ENCODE measurements around the gene SLC4A5.
A peak's percentile ranks its signal among the peaks of the same experiment; 100 is the strongest.
"Not testable (repeated sequence)": the region's sequence is repeated elsewhere in the genome, so short reads cannot be mapped to it uniquely, and the experiment has no call there.

SLC4A5 gene

GRCh38 chr2:74262681-74263080, 80.5 kb downstream of the SLC4A5 start:
- no peak for DNase-seq

DNA sequence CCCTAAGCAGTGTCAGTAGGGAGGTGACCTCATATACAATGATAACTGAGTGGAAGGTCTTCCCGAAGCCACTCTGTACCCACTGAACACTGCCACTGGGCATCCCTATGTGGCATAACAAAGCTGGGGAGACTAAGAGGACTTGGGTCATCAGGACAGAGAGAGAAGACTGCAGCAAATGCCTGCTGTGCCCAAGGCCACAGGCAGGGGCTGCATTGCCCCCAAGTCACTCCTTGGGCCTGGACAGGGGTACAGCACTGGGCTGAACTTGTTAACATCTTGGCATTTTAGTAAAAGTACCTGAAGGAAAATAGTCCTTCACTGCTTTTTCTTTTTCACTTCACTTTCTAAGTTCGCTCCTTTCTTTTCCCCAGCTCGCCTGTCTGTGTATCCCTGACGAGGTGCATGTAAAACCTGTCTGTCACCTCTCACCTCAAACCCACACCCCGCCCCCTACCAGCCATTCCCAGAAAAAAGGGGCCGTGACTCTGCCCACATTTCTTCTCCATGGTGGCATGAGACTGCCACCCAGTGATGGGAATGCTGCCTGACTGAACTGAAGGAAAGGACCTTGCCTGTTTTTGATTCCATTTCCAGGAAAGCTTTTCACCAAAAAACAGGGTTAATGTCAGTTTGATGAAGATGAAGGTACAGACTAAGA, 81.9 kb downstream of the SLC4A5 start:
- DNase-seq = no peak

DNA sequence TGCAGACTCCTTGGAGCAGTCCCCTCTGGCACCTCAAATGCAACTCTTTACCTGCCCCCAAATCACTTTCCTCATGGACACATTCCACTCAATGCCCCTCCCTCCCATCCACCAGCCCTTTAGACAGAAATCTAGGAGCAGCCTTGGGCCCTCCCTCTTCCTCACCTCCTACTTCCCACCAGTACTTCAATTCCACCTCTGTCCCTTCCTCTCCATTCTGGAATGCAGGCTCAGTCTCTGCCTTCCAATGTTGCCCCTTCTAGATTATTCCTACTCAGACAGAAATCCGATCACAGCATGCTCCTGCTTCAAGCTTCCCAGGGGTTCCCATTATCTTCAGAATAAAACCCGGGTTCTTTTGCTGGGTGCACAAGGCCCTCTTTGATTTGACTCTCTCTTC, 82.7 kb downstream of the SLC4A5 start:
- no peak for DNase-seq

- DNase-seq = no peak
Measured at GRCh38 chr2:74259733-74260132, 83.5 kb downstream of the SLC4A5 start.

DNA sequence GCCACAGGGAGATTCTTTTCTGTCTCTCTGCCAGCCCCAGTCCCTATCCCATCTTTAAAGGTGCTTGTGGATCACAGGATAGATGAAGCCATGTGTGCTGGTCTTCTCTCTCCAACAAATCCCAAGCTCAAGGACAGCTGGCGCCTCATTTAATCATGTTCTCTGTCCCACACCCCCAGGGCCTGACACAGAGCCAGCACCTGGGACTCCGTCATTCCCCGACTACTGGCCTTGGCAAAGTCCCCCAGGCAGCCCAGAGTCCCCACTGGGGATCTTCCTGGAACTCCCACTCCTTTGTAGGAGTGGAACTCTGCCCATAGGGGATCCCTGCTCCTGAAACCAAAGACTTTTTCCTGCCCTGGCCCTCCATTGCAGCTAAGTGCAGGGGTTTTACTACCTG, 84.0 kb downstream of the SLC4A5 start:
- no peak for DNase-seq

GRCh38 chr2:74255660-74256213, 87.5 kb downstream of the SLC4A5 start:
- DNase-seq = no peak

- DNase-seq = no peak
Measured at GRCh38 chr2:74253971-74254310, 89.3 kb downstream of the SLC4A5 start.

DNA sequence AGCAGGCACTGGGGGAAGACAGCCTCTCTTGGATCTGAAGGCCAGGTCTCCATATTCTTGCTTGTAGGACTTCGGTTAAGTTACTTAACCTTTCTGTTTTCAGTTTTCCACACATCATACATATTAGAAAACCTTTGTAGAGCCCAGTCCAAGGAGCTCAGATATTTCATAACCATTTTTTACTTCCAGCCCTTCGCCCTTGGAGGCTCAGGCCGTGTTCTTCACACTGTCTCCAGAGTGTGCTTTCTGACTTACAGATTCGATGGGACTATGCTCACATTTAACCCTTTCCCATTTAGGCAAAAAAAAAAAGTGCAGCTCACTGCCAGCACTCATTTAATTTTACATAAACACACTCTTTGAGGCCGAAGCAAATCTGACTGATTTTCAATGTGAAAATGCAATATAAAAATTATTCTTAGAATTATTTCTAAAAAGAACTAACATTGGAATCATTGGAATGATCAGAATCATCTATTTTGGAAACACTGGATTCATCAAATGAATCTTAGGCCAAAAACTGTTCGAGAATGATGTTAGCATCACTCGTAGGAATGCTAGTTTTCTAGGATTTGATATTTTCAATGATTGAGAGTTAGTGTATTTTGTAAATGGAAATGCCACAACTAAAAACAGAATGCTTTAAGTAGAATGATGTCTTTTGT, 89.8 kb downstream of the SLC4A5 start:
- DNase-seq = no peak

- DNase-seq = no peak
Measured at GRCh38 chr2:74252862-74253261, 90.4 kb downstream of the SLC4A5 start.

DNA sequence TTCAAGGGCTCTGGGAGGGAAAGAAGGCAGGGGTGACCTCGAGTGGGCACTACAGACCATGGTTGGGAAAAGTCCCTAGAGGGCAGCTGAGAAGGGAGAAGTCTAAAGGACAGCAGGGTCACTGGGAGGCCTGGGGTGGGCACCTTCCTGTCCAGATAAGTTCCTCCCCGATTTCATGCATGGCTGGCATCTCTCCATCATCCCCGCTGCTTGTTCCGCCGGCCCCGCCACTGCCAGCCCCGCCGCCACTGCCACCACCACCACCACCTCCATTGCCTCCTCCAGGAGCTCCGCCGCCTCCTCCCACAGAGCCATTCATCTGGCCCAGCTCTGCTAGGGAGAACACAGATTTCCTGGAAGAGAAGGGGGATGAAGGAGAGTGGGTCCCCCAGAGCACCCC, 91.2 kb downstream of the SLC4A5 start:
- DNase-seq = no peak

GRCh38 chr2:74250189-74250631, 93.0 kb downstream of the SLC4A5 start:
- DNase-seq = peak; percentile 13

DNA sequence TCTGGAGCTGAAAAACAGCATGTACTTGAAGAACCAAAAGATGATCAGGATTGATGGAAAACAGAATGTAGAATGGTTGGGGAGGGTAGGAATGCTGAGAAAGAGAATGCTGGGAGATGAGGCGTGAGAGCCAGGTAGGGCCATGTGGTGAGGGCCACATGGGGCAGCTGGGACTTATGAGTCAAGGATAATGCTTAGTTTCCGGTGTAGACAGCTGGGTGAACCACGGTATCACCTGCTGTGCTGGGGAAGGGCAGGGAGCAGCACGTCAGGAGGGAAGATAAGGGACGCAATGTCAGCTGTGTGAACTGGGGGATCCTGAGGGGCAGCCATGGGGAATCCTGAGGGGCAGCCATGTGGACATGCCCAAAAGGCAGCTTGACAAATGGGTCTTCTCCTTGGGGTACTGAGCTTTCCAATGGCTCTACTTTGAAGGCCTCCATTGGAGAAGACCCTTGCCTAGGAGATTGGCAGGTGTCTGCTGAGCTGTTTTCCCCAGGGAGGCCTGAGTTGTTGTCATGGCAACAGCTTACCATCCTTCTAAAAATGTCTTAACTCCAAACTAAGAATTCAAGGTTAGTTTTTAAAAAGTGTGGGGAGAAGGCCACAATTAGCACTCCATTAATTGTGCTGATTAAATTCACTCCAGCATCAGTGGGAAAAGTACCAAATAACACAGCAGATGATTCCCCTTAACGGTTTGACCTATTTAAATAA, 93.7 kb downstream of the SLC4A5 start:
- DNase-seq = no peak

- no peak for DNase-seq
Measured at GRCh38 chr2:74246496-74247195, 96.6 kb downstream of the SLC4A5 start.

DNA sequence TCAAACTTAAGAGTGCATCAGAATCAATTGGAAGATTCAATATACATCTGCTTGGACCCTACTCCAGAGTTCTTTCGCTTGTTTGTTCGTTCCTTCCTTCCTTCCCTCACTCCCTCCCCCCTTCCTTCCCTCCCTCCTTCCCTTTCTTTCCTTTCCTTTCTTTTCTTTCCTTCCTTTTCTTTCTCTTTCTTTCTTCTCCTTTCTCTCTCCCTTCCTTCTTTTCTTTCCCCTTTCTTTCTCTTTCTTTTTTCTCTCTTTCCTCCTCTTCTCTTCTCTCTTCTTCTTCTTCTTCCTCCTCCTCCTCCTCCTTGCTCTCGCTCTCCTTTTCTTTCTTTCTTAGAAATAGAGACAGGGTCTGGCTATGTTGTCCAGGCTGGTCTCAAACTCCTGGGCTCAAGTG, 98.9 kb downstream of the SLC4A5 start:
- no peak for DNase-seq

DNA sequence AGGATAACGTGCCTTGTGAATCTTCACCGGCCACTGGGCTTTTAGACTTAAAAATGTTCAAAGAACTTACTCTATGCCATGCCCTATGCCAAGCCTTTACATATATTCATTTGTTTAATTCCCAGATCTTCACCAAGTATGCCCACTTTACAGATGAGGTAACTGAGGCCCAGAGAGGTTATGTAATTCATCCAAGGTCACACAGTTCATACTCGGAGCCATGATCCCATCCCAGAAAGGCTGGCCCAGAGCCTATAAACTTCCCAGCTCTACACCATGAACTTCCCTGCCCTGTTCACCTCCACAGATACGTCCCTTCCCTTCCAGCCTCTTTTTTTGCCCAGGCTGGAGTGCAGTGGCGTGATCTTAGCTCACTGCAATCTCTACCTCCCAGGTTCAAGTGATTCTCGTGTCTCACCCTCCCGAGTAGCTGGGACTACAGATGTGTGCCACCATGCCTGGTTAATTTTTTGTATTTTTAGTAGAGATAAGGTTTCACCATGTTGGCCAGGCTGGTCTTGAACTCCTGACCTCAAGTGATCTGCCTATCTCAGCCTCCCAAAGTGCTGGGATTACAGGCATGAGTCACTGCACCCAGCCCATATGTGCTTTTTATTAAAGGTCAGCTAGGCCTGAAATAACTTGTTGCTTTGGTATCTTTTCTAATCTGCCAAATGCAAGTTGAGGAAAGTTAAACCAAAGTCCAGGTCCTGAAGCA, 100.7 kb downstream of the SLC4A5 start:
- no peak for DNase-seq

DNA sequence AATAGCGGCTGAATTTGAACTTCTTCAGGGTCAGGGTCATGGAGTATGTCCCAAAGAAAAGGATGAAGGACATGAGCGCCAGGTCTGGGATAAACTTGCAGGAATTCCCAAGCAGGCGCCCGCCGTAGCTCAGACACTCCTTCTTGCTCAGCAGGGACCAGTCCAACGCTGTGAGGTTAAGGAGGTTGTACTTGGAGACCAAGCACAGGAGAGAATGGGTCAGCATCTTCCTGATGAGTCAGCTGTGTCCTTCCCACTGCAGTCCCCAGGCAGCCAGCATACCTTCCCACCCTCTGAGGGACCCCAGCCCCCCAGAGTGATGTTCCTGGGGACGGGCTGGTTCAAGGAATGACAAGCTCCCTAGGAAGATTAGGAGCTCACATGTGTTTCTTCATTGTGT, 103.9 kb downstream of the SLC4A5 start:
- no peak for DNase-seq

DNA sequence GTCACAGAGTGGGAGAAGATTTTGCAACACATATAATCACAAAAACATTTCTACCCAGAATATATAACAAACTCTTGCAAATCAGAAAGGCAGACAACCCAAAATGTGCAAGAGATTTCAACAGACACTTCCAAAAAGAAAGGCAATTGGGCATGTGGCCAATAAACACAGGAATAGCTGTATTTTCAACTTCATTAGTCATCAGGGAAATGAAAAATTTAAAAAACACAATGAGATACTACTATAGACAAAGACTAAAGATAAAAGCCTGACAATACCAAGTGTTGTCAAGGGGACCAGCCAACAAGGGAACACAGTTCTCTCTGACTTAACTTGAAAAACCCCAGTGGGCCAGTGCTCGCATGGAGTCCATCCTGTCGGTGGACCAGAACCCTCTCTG, 104.3 kb downstream of the SLC4A5 start:
- no peak for DNase-seq

GRCh38 chr2:74235041-74235440, 108.2 kb downstream of the SLC4A5 start:
- no peak for DNase-seq

DNA sequence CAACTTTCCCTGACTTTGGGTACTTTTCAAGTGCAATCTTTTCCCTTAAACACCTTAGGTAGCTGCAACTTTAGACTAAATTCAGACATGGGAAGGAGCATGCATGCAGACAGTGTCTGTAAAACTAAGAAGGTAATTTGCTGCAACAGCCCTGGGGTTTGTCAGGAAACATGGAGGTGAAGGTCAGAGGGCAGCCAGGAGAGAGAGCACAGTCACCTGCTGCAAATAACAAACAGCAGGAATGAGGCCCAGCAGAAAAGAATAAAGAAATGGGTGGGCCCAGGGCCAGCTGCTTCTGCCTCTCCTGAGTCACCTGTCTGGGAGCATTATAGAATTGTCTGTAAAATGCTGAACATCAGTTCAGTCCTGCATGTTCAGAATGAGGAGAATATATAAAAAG, 109.6 kb downstream of the SLC4A5 start:
- DNase-seq = no peak

DNA sequence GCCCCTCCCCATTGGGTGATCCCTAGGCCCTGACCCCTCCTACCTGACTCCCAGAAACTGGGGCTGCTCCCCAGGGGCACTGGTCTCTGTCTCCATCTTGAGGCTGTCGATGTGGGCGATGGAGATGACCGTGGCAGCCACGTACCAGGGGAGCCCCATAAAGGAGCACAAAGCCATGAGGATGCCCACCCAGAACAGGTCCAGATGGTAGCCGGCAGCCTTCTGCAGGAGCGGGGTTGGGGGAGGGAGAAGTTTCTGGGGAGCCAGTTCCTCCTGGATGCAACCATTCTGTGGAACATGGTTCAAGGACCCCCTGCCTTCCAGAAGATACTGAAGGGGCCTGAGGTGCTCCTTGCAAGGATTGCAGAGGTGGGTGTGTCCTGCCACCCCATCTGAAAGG, 110.8 kb downstream of the SLC4A5 start:
- DNase-seq = no peak

DNA sequence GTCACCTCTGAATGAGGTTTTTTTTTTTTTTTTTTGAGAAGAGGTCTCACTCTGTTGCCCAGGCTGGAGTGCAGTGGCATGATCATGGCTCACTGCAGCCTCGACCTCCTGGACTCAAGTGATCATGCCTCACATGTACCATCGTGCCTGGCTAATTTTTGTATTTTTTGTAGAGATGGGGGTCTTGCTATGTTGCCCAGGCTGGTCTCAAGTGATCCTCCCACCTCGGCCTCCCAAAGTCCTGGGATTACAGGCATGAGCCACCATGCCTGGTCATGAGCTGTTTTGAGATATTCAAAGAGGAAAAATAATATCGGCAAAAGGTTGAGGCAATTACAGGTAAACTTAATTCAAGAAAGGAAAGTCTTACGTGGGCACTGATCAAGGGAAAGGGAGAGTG, 113.4 kb downstream of the SLC4A5 start:
- not testable (repeated sequence) for DNase-seq

- DNase-seq = no peak
Measured at GRCh38 chr2:74228772-74229171, 114.4 kb downstream of the SLC4A5 start.

DNA sequence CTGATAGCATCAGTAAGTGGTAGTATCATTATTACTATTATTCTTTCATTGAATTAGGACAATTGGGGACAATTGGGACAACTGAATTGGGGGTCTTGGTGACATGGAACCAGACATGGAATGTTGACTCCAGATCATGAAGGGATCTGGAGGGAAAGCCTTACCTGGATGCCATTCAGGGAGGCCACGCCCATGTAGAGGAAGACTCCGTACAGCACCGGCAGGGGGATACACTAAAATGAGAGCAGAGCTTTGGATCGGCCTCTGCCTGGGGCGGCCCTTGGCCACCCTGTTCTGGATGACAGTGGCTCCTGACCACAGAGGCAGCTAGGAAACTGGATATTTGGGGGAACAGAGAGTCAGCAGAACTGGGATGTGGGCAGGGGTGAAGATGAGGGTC, 115.6 kb downstream of the SLC4A5 start:
- DNase-seq = no peak
